PC-9 (cell line): ENCODE data around the gene ALKAL2.

Experiments
- CTCF ChIP-seq: fragments of 200-600 bp; sonication (generic); conservative IDR thresholded peaks from 2 replicates; pipeline ENCODE4 v1.6.1; 2017; ENCODE audit warnings: mixed run types, antibody characterized with exemption, mild to moderate bottlenecking, moderate library complexity
- EZH2 ChIP-seq: fragments of 200-600 bp; sonication (generic); IDR thresholded peaks from 2 replicates; pipeline ENCODE4 v1.8.0; 2017; ENCODE audit warnings: antibody characterized with exemption, low read depth

GRCh38 chr2:238869-239268 lies 49.0 kb downstream of the ALKAL2 start:
- TF ChIP-seq CTCF, result no peak
- TF ChIP-seq EZH2, result no peak
